ENCODE measurements around the gene CALN1.

DNA sequence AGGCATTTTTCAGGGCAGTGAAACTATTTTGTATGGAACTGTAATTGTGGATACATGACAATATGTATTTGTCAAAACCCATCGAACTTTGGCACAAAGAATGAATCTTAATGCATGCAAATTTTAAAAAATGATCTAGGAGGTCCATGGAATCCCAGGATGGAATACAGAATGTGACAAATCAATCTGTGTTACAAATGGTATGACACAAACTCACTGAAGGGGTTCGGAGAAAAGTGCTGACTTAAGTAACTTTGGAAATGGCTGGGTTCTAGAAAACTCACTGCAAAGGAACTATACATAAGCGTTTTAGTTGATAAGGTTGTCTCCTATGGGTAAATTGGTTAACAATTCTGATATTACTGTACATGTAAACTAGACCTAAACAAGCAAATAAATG, 26.0 kb downstream of the CALN1 start:
- TF ChIP-seq GATA2 (IDR thresholded peaks at IDR 0.05; ENCODE audit: low read depth, low read length), result no peak
- no peak for TF ChIP-seq GATA3 (IDR thresholded peaks at IDR 0.05; ENCODE audit: low read depth, low read length)

Data from SH-SY5Y (cell line).